Body of pancreas (tissue), 4 donors: ENCODE data around the gene IPO11. TPM values are rescaled to one million over a fixed set of nuclear protein-coding genes. Genes with fewer than 3 reads are reported as not detected.

Source experiments
- ATAC-seq: fragments of 150-250 bp; one replicate; pipeline ENCODE4 v1.9.1; 2016
- DNase-seq, 4 donors: peaks; one replicate each; pipeline ENCODE4 v3.0.0-alpha.2; 2019
- H3K27ac ChIP-seq, 4 donors: fragments of 200-600 bp; sonication (generic); 1 replicate in 3 of 4; 2 replicates in 1 of 4; pipeline versions ENCODE4 v1.5.1 to v1.6.1; 2016 to 2019; ENCODE audit warnings: mild to moderate bottlenecking in 1 of 4, mixed read lengths in 1 of 4, moderate library complexity in 1 of 4
- H3K27me3 ChIP-seq, 2 donors: fragments of 200-600 bp; sonication (generic); one replicate each; pipeline ENCODE4 v1.6.0; 2016; ENCODE audit warnings: mild to moderate bottlenecking in 1 of 2
- H3K36me3 ChIP-seq, 2 donors: fragments of 200-600 bp; sonication (generic); replicated peaks in 1 of 2; 2 replicates each; pipeline ENCODE4 v1.5.1; 2016; ENCODE audit warnings: low read depth in 2 of 2; ENCODE audit not compliant: insufficient read depth in 1 of 2
- H3K4me1 ChIP-seq: fragments of 200-600 bp; sonication (generic); one replicate; pipeline ENCODE4 v1.6.0; 2016
- H3K4me3 ChIP-seq, 2 donors: fragments of 200-600 bp; sonication (generic); 1 replicate in 1 of 2; 2 replicates in 1 of 2; pipeline ENCODE4 v1.5.1; 2016 to 2019
- H3K9me3 ChIP-seq, 3 donors: fragments of 200-600 bp; sonication (generic); 1 replicate in 2 of 3; 2 replicates in 1 of 3; pipeline ENCODE4 v1.5.1; 2016
- POLR2A ChIP-seq, 3 donors: fragments of 450-650 bp; IDR thresholded peaks; one replicate each; pipeline ENCODE4 v1.6.1; 2016; ENCODE audit warnings: antibody characterized with exemption in 3 of 3, mild to moderate bottlenecking in 2 of 3
- WGBS, 2 donors: methylation state at CpG; one replicate each; pipeline ENCODE4 v1.1.5; 2017; 5-methylcytosine and 5-hydroxymethylcytosine counted together
- intact Hi-C: fragments of 100-400 bp; cut with DNase I; formaldehyde crosslinking; loops from one replicate; pipeline ENCODE4 v1.15.1; 2023
- total RNA-seq, 2 donors: library from RNA; depleted of rRNA; stranded (reverse); fragments of >200 nt; gene quantifications; one replicate each; pipeline ENCODE4 v1.1.0, GENCODE V29; 2016
- TF ChIP-seq, protein P1 (sequence below), 7 experiments: fragments of 450-650 bp in 4 of 7; fragments of 200-600 bp in 3 of 7; sonication (generic) in 3 of 7; IDR thresholded peaks; one replicate each; pipeline ENCODE4 v1.5.1; 2016 to 2019; ENCODE audit warnings: antibody characterized with exemption in 7 of 7

Gene IPO11
- total RNA-seq, 2 donors from 2014 or later: 10.9 to 13.2 TPM

DNA sequence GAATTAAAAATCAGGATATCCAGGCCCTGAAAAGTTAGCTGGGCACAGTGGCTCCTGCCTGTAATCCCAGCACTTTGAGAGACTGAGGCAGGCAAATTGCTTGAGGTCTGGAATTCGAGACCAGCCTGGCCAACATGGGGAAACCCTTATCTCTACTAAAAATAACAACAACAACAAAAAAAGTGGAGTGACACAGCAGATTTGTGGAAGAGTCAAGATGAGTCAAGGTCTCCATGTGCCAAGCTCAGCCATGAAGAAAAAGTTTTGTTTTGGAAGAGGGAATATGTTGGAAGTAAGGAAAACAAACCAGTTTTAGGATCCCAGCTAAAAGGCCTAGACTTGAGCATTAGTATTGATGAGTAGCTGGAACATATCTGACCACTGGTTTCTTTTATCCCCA lies 180.8 kb downstream of the IPO11 start:
- H3K4me3 ChIP-seq: no peak overlapping the region
- DNase-seq (no peak), ATAC-seq (no peak)
- H3K9me3 ChIP-seq: no peaks in the 10 kb centered on the region
- TF ChIP-seq, protein P1, sequence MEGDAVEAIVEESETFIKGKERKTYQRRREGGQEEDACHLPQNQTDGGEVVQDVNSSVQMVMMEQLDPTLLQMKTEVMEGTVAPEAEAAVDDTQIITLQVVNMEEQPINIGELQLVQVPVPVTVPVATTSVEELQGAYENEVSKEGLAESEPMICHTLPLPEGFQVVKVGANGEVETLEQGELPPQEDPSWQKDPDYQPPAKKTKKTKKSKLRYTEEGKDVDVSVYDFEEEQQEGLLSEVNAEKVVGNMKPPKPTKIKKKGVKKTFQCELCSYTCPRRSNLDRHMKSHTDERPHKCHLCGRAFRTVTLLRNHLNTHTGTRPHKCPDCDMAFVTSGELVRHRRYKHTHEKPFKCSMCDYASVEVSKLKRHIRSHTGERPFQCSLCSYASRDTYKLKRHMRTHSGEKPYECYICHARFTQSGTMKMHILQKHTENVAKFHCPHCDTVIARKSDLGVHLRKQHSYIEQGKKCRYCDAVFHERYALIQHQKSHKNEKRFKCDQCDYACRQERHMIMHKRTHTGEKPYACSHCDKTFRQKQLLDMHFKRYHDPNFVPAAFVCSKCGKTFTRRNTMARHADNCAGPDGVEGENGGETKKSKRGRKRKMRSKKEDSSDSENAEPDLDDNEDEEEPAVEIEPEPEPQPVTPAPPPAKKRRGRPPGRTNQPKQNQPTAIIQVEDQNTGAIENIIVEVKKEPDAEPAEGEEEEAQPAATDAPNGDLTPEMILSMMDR (IDR thresholded peaks at IDR 0.05): no peak
- TF ChIP-seq POLR2A (IDR thresholded peaks at IDR 0.05): no peak
- no peaks in the 10 kb centered on the region for H3K36me3 ChIP-seq
- no peak overlapping the region for H3K27ac ChIP-seq
- intact Hi-C loops: no loop called here
- H3K4me1 ChIP-seq: no peaks in the 10 kb centered on the region
- 94 to 96% methylated on average over 1 of the region's 1 CpG for WGBS, 2 donors
- no peaks in the 10 kb centered on the region for H3K27me3 ChIP-seq

DNA sequence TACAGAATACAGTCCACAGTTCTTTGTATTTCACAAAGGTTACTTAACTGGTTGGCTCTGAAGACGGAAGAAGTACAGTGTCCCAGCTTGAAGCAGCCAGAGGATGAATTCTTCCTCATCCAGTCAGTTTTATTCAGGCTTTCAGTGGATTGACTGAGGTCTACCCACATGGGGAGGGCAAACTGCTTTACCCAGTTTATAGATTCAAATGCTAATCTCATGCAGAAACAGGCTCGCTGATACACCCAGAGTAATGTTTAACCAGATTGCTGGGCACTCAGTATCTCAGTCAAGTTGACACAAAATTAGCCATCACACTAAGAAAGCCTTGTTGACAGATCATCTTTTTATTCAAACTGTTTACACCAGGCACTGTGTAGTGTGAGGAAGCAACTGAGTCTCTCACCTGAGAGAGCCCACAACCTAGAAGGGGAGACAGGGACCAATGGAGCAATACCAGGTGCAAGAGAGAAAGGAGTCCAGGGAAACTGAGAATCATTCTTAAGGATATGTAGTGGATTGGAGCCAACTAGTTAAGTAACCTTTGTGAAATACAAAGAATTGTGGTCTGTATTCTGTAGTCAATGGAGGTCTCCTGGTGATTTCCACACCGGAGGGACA lies 181.9 kb downstream of the IPO11 start:
- no peak overlapping the region for H3K27ac ChIP-seq
- H3K27me3 ChIP-seq: no peaks in the 10 kb centered on the region
- DNase-seq (no peak), ATAC-seq (no peak)
- intact Hi-C loops: no loop called here
- TF ChIP-seq, protein P1 (IDR thresholded peaks at IDR 0.05): no peak
- no peak for TF ChIP-seq POLR2A (IDR thresholded peaks at IDR 0.05)
- no peak overlapping the region for H3K4me3 ChIP-seq
- no peaks in the 10 kb centered on the region for H3K36me3 ChIP-seq
- H3K9me3 ChIP-seq: no peaks in the 10 kb centered on the region
- H3K4me1 ChIP-seq: no peaks in the 10 kb centered on the region
- 73 to 80% methylated on average over 3 of the region's 3 CpGs for WGBS, 2 donors

DNA sequence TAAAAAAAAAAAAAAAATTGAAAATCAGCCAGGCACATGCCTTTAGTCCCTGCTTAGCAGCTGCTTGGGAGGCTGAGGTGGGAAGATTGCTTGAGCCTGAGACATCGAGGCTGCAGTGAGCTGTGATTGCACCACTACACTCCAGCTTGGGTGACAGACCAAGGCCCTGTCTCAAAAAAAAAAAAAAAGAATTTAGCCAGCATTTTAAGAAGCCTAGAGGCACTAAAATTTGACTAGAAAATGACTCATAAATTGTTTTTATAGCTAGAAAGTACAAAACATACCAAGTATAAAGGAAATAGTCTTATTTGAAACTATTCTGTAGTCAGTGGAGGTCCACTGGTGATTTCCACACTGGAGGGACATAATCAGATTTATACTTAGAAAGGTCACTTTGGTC lies 183.5 kb downstream of the IPO11 start:
- Histone ChIP-seq H3K4me1 (peaks cover 14% of the 10 kb centered on the region), H3K27ac (no peak overlapping the region), H3K9me3 (no peaks in the 10 kb centered on the region), H3K36me3 (no peaks in the 10 kb centered on the region), H3K4me3 (no peak overlapping the region), H3K27me3 (no peaks in the 10 kb centered on the region)
- intact Hi-C loops: no loop called here
- DNase-seq (no peak), ATAC-seq (no peak)
- 89 to 94% methylated on average over 1 of the region's 1 CpG for WGBS, 2 donors
- TF ChIP-seq, protein P1 (IDR thresholded peaks at IDR 0.05): no peak
- TF ChIP-seq POLR2A (IDR thresholded peaks at IDR 0.05): no peak

DNA sequence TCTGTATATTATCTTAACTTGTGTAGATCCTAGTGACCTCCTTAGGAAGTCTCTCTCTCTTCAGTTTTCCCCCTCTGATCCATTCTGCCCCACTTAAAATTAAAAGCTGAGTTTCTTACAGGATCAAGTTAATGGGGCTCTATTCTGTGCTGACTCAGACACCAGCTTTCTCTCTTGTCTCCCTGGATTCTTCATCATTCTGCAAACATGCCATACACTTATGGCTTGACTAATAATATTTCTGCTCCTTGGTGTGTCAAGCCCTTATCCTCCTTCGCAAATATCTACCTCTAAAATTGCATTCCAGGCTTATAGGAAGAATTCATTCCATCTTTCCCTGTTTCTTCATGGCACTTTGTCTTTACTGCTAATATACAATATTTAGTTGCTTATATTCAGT lies 184.1 kb downstream of the IPO11 start:
- WGBS, 2 donors: 94 to 96% methylated on average over 1 of the region's 1 CpG
- Histone ChIP-seq H3K4me3 (no peak overlapping the region), H3K36me3 (no peaks in the 10 kb centered on the region), H3K27me3 (no peaks in the 10 kb centered on the region), H3K4me1 (peaks cover 15% of the 10 kb centered on the region), H3K27ac (no peak overlapping the region), H3K9me3 (no peaks in the 10 kb centered on the region)
- DNase-seq (no peak), ATAC-seq (no peak)
- TF ChIP-seq, protein P1 (IDR thresholded peaks at IDR 0.05): no peak
- TF ChIP-seq POLR2A (IDR thresholded peaks at IDR 0.05): no peak
- intact Hi-C loops: no loop called here

DNA sequence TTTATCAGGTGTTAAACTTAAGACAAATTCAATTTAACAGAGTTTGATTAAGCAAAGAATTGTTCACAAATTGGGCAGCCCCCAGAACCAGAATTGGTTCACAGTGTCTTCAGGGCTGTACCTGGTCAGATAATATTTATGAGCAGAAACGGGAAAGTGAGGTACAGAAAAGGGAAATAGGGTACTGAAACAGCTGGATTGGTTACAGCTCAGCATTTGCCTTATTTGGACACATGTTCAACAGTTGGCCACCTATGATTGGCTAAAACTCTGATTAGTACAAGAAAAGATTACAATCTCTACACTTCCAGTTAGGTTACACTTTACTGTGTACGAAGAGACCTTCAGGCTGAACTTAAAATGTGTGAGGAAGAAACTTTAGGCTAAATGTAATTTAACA lies 184.8 kb downstream of the IPO11 start:
- 79 to 82% methylated on average over 2 of the region's 2 CpGs for WGBS, 2 donors
- no peak for ATAC-seq

More for the DNA sequence above, 184.8 kb downstream of the IPO11 start:
- no peak for DNase-seq
- intact Hi-C loops: no loop called here
- Histone ChIP-seq H3K4me3 (no peak overlapping the region), H3K9me3 (no peaks in the 10 kb centered on the region), H3K27ac (no peak overlapping the region), H3K27me3 (no peaks in the 10 kb centered on the region), H3K4me1 (peaks cover 15% of the 10 kb centered on the region), H3K36me3 (no peaks in the 10 kb centered on the region)
- TF ChIP-seq, protein P1 (IDR thresholded peaks at IDR 0.05): no peak
- TF ChIP-seq POLR2A (IDR thresholded peaks at IDR 0.05): no peak
